Duodenal mucosa (tissue), 2 donors: ENCODE measurements around the gene ADIG.

Experiments
- H3K27ac ChIP-seq: one replicate; pipeline ENCODE4 v1.7.0; 2013; ENCODE audit warnings: low read depth, low read length
- H3K27me3 ChIP-seq, 2 donors: one replicate each; pipeline ENCODE4 v1.7.0; 2013; ENCODE audit warnings: low read length in 2 of 2, control low read depth in 1 of 2; ENCODE audit not compliant: insufficient read depth in 2 of 2, control insufficient read depth in 1 of 2
- H3K36me3 ChIP-seq, 2 donors: one replicate each; pipeline ENCODE4 v1.7.0; 2013; ENCODE audit warnings: low read length in 2 of 2, control low read depth in 1 of 2; ENCODE audit not compliant: insufficient read depth in 2 of 2, control insufficient read depth in 1 of 2
- H3K4me1 ChIP-seq, 2 donors: one replicate each; pipeline ENCODE4 v1.7.0; 2013; ENCODE audit warnings: low read length in 2 of 2, control low read depth in 1 of 2; ENCODE audit not compliant: insufficient read depth in 2 of 2, control insufficient read depth in 1 of 2
- H3K4me3 ChIP-seq, 2 donors: one replicate each; pipeline ENCODE4 v1.7.0; 2013; ENCODE audit warnings: low read length in 2 of 2, low read depth in 1 of 2
- H3K9ac ChIP-seq, 2 donors: one replicate each; pipeline ENCODE4 v1.7.0; 2013; ENCODE audit warnings: low read length in 2 of 2, low read depth in 1 of 2
- H3K9me3 ChIP-seq, 2 donors: one replicate each; pipeline ENCODE4 v1.7.0; 2013; ENCODE audit warnings: low read length in 2 of 2, control low read depth in 1 of 2; ENCODE audit not compliant: control insufficient read depth in 1 of 2

ADIG gene

GRCh38 chr20:38601216-38602184, 20.5 kb downstream of the ADIG start, which contains the start of gene ARHGAP40:
ARHGAP40 (plus strand) TSS chr20:38601809.
- no peak within 1 kb of the TSS for H3K9ac ChIP-seq
- H3K27me3 ChIP-seq, result peaks cover 40 to 45% of the 10 kb centered on the region in 2 donors
- H3K9me3 ChIP-seq, result no peaks in the 10 kb centered on the region
- H3K27ac ChIP-seq, result no peak within 1 kb of the TSS
- peak within 1 kb of the TSS; percentile 1 to 10 for H3K4me3 ChIP-seq
- no peaks in the 10 kb centered on the region for H3K4me1 ChIP-seq
- no peaks in the 10 kb centered on the region for H3K36me3 ChIP-seq

GRCh38 chr20:38602185-38602581, 21.2 kb downstream of the ADIG start:
- H3K27ac ChIP-seq, result no peak overlapping the region
- no peak overlapping the region for H3K9ac ChIP-seq
- no peaks in the 10 kb centered on the region for H3K4me1 ChIP-seq
- no peaks in the 10 kb centered on the region for H3K9me3 ChIP-seq
- no peak overlapping the region for H3K4me3 ChIP-seq
- H3K27me3 ChIP-seq, result peaks cover 44 to 45% of the 10 kb centered on the region in 2 donors
- H3K36me3 ChIP-seq, result no peaks in the 10 kb centered on the region

- no peaks in the 10 kb centered on the region for H3K9me3 ChIP-seq
- no peak overlapping the region for H3K9ac ChIP-seq
- no peak overlapping the region for H3K27ac ChIP-seq
- no peaks in the 10 kb centered on the region for H3K4me1 ChIP-seq
- no peaks in the 10 kb centered on the region for H3K36me3 ChIP-seq
- no peak overlapping the region for H3K4me3 ChIP-seq
- peaks cover 48% of the 10 kb centered on the region in 2 donors for H3K27me3 ChIP-seq
These were observed 22.3 kb downstream of the ADIG start for GRCh38 chr20:38603286-38603685.

- H3K27me3 ChIP-seq, result peaks cover 41 to 47% of the 10 kb centered on the region in 2 donors
- H3K9me3 ChIP-seq, result no peaks in the 10 kb centered on the region
- no peak overlapping the region for H3K9ac ChIP-seq
- no peaks in the 10 kb centered on the region for H3K4me1 ChIP-seq
- H3K36me3 ChIP-seq, result no peaks in the 10 kb centered on the region
- H3K27ac ChIP-seq, result no peak overlapping the region
- H3K4me3 ChIP-seq, result no peak overlapping the region
These were observed 23.9 kb downstream of the ADIG start for GRCh38 chr20:38604873-38605303.

- Histone ChIP-seq H3K9ac (no peak overlapping the region), H3K27me3 (peaks cover 17 to 24% of the 10 kb centered on the region in 2 donors), H3K4me1 (no peaks in the 10 kb centered on the region), H3K4me3 (no peak overlapping the region), H3K9me3 (no peaks in the 10 kb centered on the region), H3K36me3 (no peaks in the 10 kb centered on the region), H3K27ac (no peak overlapping the region)
These were observed 26.4 kb downstream of the ADIG start for GRCh38 chr20:38607351-38607750.

GRCh38 chr20:38608188-38608587, 27.2 kb downstream of the ADIG start:
- H3K36me3 ChIP-seq, result no peaks in the 10 kb centered on the region

GRCh38 chr20:38609815-38610214, 28.8 kb downstream of the ADIG start:
- Histone ChIP-seq H3K4me3 (no peak overlapping the region), H3K4me1 (no peaks in the 10 kb centered on the region), H3K27ac (no peak overlapping the region), H3K36me3 (no peaks in the 10 kb centered on the region), H3K27me3 (peaks cover 4 to 15% of the 10 kb centered on the region in 2 donors), H3K9ac (no peak overlapping the region), H3K9me3 (no peaks in the 10 kb centered on the region)

More at GRCh38 chr20:38608188-38608587, 27.2 kb downstream of the ADIG start:
- no peak overlapping the region for H3K4me3 ChIP-seq
- H3K4me1 ChIP-seq, result no peaks in the 10 kb centered on the region
- peaks cover 12 to 24% of the 10 kb centered on the region in 2 donors for H3K27me3 ChIP-seq
- H3K9ac ChIP-seq, result no peak overlapping the region
- H3K27ac ChIP-seq, result no peak overlapping the region
- no peaks in the 10 kb centered on the region for H3K9me3 ChIP-seq

GRCh38 chr20:38610521-38610920, 29.5 kb downstream of the ADIG start:
- no peaks in the 10 kb centered on the region for H3K9me3 ChIP-seq
- no peaks in the 10 kb centered on the region for H3K4me1 ChIP-seq
- peaks cover 4 to 8% of the 10 kb centered on the region in 2 donors for H3K27me3 ChIP-seq
- H3K27ac ChIP-seq, result no peak overlapping the region
- no peaks in the 10 kb centered on the region for H3K36me3 ChIP-seq
- H3K4me3 ChIP-seq, result no peak overlapping the region
- H3K9ac ChIP-seq, result no peak overlapping the region

- H3K9me3 ChIP-seq, result no peaks in the 10 kb centered on the region
- no peak overlapping the region for H3K4me3 ChIP-seq
- no peak overlapping the region for H3K9ac ChIP-seq
- no peak overlapping the region for H3K27ac ChIP-seq
- H3K36me3 ChIP-seq, result no peaks in the 10 kb centered on the region
- H3K4me1 ChIP-seq, result no peaks in the 10 kb centered on the region
- peaks cover 0 to 10% of the 10 kb centered on the region in 2 donors for H3K27me3 ChIP-seq
These were observed 31.9 kb downstream of the ADIG start for GRCh38 chr20:38612751-38613515.

GRCh38 chr20:38615283-38615682, 34.3 kb downstream of the ADIG start:
- Histone ChIP-seq H3K36me3 (no peaks in the 10 kb centered on the region), H3K27me3 (peaks cover 3 to 10% of the 10 kb centered on the region in 2 donors), H3K9ac (no peak overlapping the region), H3K4me1 (no peaks in the 10 kb centered on the region), H3K27ac (no peak overlapping the region), H3K4me3 (no peak overlapping the region), H3K9me3 (no peaks in the 10 kb centered on the region)
